GM18870 (cell line): ENCODE data around the gene ZXDC.

ENCODE experiments used
- ATAC-seq: cut with Tn5 transposase; IDR thresholded peaks from one replicate; pipeline ENCODE4 v1.9.1; 2021; ENCODE audit warnings: moderate library complexity; ENCODE audit not compliant: unreplicated experiment

Gene ZXDC

DNA sequence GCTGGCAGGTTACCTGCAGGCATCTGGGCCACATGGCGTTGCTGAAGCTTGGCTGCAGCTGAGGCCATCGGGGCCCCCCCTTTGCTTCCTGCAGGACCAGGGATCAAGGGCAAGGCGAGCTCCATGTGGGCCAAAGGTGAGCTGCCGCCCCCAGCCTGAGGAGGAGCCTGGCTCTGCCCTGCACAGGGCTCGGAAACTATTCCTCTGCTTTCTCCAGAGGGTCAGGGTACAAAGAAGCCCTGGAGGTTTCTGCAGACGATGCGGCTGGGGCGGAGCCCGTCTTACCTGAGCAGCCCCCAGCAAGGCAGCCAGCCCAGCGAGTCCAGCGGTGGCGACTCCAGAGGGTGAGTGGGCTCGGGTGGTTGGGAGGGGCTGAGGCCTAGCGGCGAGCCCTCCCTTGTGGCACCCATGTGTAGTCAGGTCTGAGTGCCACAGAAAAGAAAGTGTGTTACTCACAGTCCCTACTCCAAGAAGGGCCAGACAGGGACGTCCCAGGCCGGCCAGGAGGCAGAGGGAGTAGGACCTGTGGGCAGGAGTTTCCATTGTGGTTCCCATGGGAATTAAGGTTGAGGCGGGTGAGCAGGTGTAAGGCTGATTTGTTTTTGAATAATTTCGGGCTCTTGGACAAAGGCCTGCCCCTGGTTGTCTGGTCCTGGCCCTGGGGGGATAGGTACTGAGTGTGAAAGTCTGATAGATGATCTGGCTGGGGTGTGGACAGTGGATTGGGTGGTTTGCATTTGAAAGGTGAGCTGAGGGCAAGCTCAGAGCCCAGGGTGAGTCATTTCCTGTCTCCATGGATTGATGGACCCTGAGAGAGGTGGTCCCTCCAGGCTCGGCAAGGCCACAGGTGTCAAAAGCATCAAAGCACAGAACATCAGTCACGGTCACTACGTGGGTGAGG lies 55.6 kb downstream of the ZXDC start:
- no peak for ATAC-seq

DNA sequence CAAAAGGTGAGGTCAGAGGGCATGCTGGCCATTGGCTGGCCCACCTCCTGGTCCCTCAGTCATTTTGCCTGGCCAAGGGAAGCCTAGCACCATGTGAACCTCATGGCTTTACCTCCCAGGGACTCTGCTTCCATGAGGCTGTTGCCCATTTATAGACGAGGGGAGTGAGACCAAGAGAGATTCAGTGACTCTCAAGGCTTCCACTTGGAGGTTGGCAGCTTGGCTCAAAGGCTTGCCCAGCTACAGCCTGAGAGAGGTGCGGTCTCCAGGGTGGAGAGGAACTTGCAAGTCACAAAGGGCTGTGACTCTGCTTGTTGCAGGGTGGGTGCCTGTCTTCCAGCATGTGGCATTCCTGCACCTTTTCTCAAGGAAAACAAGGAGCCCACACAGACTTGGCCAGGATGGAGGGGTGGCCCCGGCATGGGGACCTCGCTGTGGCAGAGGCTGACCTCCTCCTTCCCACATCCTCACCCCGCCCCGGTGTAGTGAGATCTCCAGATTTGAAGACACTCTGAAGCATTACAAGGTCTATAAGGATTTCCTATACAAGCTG lies 56.5 kb downstream of the ZXDC start:
- ATAC-seq = no peak

DNA sequence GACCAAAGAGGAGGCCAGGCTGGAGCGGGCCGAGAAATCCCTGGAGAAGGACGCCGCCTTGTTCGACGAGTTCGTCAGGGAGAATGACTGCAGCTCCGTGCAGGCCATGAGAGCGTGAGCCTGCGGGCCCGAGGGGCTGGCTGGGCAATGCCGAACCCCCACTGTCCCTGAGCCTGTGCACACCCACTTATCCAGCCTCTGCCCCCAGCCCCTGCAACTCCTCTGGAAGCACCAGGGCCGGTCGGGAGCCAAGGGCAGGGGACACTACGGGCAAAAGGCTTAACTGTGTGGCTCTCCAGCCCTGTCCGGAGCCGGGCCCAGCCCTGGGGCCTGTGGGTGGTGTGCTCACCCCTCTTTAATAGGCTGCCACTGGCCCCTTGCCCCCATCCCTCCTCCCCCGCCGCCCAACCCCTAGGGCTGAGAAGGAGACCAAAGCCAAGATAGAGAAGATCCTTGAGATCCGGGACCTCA lies 57.0 kb downstream of the ZXDC start:
- no peak for ATAC-seq

DNA sequence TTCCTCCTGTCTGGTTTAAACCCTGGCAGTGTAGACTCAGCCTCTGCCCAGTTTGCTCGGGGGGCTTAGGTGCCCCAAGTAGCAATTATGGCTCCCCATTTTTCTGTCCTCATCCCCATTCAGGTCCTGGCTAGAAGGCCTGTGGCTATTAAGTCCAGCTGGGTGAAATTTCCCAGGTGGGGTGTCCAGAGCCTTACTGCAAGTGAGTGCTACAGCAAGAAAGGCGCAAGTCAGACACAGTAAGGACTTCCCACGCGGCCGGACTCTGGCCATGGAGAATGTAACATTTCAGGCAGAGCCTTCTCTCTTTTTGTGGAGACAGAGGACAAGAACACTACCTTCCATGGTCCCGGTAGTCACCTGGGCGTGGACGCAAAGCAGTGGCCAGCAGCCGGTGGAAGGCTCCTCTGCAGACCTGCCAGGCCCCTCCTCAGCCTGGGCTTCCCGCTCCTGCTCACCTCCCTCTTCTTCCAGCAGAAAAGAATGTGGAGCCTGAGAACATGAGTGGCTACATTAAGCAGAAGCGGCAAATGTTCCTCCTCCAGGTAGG lies 57.6 kb downstream of the ZXDC start:
- no peak for ATAC-seq

GRCh38 chr3:126417515-126417914 lies 58.2 kb downstream of the ZXDC start:
- ATAC-seq = no peak

GRCh38 chr3:126416943-126417342 lies 58.7 kb downstream of the ZXDC start:
- ATAC-seq = no peak

DNA sequence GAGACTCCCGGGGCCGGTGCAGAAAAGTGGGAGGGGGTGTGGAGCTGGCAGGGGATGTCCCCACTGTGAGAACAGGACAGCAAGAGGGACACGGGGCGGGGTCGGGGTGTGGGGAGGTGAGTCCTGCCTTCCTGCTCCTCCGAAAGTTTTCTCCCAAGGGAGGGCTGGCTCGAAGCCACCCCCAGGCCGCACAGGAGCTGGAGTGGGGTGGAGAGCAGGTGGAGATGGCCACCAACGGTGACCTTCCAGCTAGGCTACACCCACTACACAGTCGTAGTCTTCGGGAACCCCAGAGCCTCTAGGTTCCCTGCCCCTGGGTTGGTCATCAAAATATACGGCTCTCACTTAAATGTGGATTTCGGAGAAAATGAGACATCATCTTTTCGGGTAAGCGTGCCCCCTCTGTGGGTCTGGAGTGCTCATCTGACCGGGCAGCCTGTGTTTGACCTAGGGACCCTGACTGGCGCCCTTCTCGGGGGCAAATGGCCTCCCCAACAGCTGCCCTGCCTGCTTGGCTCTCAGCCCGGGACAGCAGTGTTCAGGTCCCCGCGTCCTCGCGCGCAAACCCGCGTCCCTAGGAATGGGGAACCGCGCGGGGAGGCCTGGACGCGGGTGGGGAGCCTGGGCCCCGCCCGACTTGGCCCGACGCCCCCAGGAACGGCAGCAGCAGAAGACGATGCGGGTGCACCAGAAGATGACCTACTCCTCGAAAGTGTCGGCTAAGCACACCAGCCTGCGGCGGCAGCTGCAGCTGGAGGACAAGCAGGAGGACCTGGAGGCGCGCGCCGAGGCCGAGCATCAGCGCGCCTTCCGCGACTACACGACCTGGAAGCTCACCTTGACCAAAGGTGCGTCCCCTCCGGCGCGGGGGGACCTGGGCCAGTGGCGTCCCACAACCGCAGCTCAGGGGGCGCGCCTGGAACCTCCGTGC lies 59.8 kb downstream of the ZXDC start:
- no peak for ATAC-seq

GRCh38 chr3:126414961-126415660 lies 60.6 kb downstream of the ZXDC start:
- ATAC-seq = no peak

GRCh38 chr3:126414406-126414805 lies 61.3 kb downstream of the ZXDC start:
- ATAC-seq = no peak

DNA sequence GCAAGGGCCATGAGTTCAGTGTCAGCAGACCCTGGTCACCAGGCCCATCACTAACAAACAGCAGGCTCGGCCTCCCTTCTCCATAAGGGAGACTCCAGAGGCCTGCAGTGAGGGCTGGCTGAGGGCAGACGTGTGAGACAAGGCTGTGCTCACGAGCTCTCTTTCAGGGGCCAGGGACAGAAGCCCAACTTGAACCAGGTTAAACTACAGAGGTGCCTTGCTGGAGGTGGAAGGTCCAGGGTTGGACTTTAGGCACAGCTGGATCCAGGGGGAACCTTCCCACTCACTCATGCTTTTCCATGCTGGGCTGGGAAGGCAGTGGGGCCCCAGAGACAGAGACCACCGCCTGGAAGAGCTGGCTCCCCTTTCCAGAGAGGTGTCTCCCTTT lies 62.0 kb downstream of the ZXDC start:
- no peak for ATAC-seq

GRCh38 chr3:126412841-126413692 lies 62.6 kb downstream of the ZXDC start:
- ATAC-seq = no peak

GRCh38 chr3:126408099-126408498 lies 67.6 kb downstream of the ZXDC start:
- no peak for ATAC-seq

GRCh38 chr3:126407412-126408044 lies 68.2 kb downstream of the ZXDC start:
- ATAC-seq = no peak

GRCh38 chr3:126406389-126407296 lies 69.0 kb downstream of the ZXDC start:
- no peak for ATAC-seq

DNA sequence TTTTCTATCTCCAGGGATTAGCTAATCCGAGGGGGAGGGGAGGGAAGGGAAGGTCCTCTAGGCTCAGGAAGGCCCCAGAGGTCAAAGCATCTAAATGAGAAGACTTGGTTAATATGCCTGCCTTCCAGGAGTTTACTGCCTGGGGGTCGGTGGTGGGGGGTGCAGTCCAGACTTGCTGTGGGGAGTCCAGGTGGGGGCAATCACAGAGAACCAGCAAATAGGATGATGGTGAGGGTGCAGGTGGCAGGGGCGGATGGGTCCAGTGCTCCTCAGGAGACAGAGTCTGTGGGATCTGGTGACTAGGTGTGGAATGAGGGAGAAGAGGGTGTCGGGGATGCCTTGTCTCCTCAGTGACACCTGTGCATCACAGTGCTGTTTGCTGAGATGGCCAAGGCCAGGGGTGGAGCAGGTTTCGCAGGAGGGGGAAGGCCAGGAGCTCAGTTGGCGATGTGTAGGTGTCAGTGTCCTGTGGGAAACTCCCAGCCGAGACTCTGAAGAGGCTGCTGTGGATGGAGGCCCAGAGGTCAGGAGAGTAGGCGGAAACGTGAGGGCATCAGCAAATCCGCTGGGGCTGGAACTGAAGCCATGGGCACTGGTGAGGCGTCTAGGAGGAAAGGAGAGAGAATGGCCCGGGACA lies 72.9 kb downstream of the ZXDC start:
- ATAC-seq = no peak

DNA sequence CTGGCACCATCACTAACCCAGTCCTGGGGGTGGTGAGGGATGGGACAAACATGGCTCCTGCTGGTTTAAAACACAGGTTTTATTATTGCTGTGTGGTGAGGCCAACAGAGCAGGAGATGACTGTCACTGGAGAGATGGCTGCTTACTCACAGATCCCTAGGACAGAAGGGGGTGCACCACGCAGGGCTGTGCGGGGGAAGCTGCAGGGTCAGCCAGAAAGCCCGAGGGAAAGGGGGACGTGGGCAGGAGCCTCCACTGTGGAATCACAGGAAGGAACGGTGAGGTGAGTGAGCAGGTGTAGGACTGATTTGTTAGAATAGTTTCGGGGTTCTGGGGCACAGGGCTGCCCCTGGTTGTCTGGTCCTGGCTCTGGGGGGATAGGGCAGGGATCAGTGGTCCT lies 73.5 kb downstream of the ZXDC start:
- ATAC-seq = no peak

DNA sequence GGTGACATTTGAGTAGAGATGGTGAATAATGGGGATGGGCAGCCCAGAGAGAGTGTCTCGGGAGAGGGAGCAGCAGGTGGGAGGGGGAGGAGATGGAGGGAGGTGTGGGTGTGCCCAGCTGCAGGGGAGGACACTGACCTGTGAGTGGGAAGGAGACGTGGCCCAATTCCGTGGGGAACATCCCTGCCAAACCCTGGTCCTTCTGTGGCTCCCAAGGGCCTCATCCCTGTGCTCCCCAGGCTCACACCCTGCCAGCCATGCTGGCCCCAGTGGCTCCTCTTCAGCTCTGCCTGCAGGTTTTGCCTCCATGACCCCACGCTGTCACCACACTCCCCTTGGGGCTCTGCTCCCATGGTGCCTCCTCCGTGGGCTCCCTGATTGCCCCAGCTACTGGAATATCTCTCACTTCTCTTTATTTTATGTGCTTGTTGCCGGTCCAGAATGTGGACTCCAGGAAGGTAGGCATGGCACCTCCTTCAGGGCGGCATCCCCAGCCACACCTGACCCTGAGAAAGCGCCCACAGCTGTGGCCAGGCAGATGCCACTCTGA lies 74.0 kb downstream of the ZXDC start:
- ATAC-seq = no peak
